Caco-2 (cell line): ENCODE results near the gene SNRPF. TPM values are rescaled to one million over a fixed set of nuclear protein-coding genes. Genes with fewer than 3 reads are reported as not detected.

ENCODE experiments used
- BruUV-seq: library from RNA; stranded (reverse); fragments of 400-500 nt; replicated peaks from 2 replicates; lab custom pipeline; 2021; lab: Mats Ljungman, UMichigan
- CTCF ChIA-PET: fragments of 300-600 bp; sonication (Branson Sonifier 250); formaldehyde crosslinking; loops from one replicate; lab custom pipeline; 2022; ENCODE audit warnings: antibody characterized with exemption; lab: Charles Lee
- POLR2A ChIA-PET: fragments of 300-600 bp; sonication (Branson Sonifier 250); formaldehyde crosslinking; loops from one replicate; lab custom pipeline; 2022; ENCODE audit warnings: antibody characterized with exemption; lab: Charles Lee
- DNase-seq, 2 experiments: peaks; one replicate each; pipeline versions ENCODE4 v3.0.0 to v3.0.0-alpha.2; 2020 to 2022
- H3K27me3 ChIP-seq: replicated peaks from 2 replicates; pipeline ENCODE4 v1.6.0; 2011; ENCODE audit warnings: low read length; ENCODE audit not compliant: control insufficient read depth, insufficient read depth
- H3K36me3 ChIP-seq: 2 replicates; pipeline ENCODE4 v1.5.1; 2011; ENCODE audit warnings: low read length; ENCODE audit not compliant: control insufficient read depth, insufficient read depth
- H3K4me1 ChIP-seq: fragments of 250-450 bp; sonication (Bioruptor Pico); 2 replicates; pipeline ENCODE4 v1.5.1; 2020; ENCODE audit warnings: mild to moderate bottlenecking
- H3K4me3 ChIP-seq: 2 replicates; pipeline ENCODE4 v1.5.1; 2011; ENCODE audit warnings: low read depth, mild to moderate bottlenecking, control low read depth, low read length
- H3K9me3 ChIP-seq: fragments of 250-450 bp; sonication (Bioruptor Pico); 2 replicates; pipeline ENCODE4 v1.5.1; 2020; ENCODE audit warnings: mild to moderate bottlenecking, moderate library complexity
- H3K27ac Mint-ChIP-seq: one replicate; pipeline ENCODE4 v1.8.0; 2022; ENCODE audit warnings: mixed read lengths; ENCODE audit not compliant: unreplicated experiment
- H3K27me3 Mint-ChIP-seq: one replicate; pipeline ENCODE4 v1.8.0; 2022; ENCODE audit warnings: mixed read lengths; ENCODE audit not compliant: insufficient read depth, unreplicated experiment
- H3K36me3 Mint-ChIP-seq: one replicate; pipeline ENCODE4 v1.8.0; 2022; ENCODE audit warnings: mild to moderate bottlenecking, mixed read lengths; ENCODE audit not compliant: insufficient read depth, unreplicated experiment
- H3K4me1 Mint-ChIP-seq: one replicate; pipeline ENCODE4 v1.8.0; 2022; ENCODE audit warnings: low read depth, mixed read lengths; ENCODE audit not compliant: unreplicated experiment
- H3K4me3 Mint-ChIP-seq: one replicate; pipeline ENCODE4 v1.8.0; 2022; ENCODE audit warnings: mild to moderate bottlenecking, moderate library complexity, mixed read lengths; ENCODE audit not compliant: unreplicated experiment
- H3K9me3 Mint-ChIP-seq: one replicate; pipeline ENCODE4 v1.8.0; 2022; ENCODE audit warnings: mixed read lengths; ENCODE audit not compliant: unreplicated experiment
- intact Hi-C: fragments of 100-400 bp; cut with micrococcal nuclease; formaldehyde crosslinking; loops from one replicate; pipeline ENCODE4 v1.10.0; 2022; ENCODE audit not compliant: unreplicated experiment
- total RNA-seq: library from RNA; stranded (reverse); gene quantifications from 2 replicates; pipeline ENCODE4 v1.2.3, GENCODE V29; 2022
- TF ChIP-seq, protein P1 (sequence below), 2 experiments: fragments of 200-600 bp in 1 of 2; IDR thresholded peaks; 1 replicate in 1 of 2; 2 replicates in 1 of 2; pipeline versions ENCODE4 v1.5.1 to v1.8.0; 2011 to 2022; ENCODE audit warnings: antibody characterized with exemption in 1 of 2, control low read depth in 1 of 2, inconsistent platforms in 1 of 2, low read depth in 1 of 2, low read length in 1 of 2, mild to moderate bottlenecking in 1 of 2, moderate library complexity in 1 of 2; ENCODE audit not compliant: insufficient read depth in 1 of 2, severe bottlenecking in 1 of 2, unreplicated experiment in 1 of 2

The SNRPF gene
- total RNA-seq, 1 experiment from 2014 or later, result 48.0 TPM

DNA sequence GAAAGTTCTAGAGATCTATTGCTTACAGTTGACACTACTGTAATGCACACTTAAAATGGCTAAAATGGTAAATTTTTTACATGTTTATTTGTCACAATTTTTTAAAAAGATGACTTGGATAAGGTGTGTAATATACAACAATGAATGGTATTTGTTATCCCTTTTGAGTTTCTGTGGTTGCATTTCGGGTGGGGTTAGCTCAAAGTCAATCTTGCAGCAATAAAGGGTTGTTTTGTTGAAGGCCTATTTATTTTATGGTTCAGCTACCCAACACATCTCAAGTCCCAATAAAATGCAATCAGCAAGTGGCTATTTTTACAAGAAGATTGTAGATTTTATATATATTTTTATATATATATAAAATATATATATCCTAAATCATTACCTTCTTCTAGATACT lies 22.1 kb downstream of the SNRPF start:
- intact Hi-C loops, result no loop called here
- H3K4me3 Mint-ChIP-seq, result no peak overlapping the region
- TF ChIP-seq, protein P1, sequence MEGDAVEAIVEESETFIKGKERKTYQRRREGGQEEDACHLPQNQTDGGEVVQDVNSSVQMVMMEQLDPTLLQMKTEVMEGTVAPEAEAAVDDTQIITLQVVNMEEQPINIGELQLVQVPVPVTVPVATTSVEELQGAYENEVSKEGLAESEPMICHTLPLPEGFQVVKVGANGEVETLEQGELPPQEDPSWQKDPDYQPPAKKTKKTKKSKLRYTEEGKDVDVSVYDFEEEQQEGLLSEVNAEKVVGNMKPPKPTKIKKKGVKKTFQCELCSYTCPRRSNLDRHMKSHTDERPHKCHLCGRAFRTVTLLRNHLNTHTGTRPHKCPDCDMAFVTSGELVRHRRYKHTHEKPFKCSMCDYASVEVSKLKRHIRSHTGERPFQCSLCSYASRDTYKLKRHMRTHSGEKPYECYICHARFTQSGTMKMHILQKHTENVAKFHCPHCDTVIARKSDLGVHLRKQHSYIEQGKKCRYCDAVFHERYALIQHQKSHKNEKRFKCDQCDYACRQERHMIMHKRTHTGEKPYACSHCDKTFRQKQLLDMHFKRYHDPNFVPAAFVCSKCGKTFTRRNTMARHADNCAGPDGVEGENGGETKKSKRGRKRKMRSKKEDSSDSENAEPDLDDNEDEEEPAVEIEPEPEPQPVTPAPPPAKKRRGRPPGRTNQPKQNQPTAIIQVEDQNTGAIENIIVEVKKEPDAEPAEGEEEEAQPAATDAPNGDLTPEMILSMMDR (IDR thresholded peaks at IDR 0.05; ENCODE audit: insufficient read depth in 1 of 2, low read depth in 1 of 2, low read length in 1 of 2, severe bottlenecking in 1 of 2, unreplicated experiment in 1 of 2), result no peak

DNA sequence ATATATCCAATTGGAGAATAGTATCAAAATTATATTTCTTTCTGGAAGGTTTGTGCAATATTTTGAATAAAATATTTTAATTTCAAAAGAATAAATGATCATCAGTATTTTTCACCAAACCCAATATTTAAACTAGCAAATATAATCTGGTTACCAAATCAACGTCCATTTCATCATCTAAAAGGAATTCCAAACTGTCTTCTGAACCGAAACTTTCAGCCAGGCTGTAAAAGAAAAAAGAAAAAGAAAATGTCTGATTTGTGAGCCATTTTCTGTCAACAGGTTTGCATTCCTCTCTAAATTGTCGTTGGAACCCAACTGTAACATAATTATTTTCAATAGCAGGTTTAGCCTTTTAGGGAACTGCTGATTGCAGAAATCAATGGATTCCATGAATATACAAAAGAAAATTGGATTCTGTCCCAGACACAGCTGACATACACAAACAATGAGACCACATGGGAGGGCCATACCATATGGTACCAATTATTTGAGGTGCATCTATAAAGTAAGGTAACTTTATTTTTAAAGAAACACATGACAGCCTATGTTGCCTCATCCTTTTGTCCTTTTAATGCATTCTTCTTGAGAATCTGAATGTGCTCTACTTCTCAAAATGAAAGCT lies 22.7 kb downstream of the SNRPF start:
- H3K36me3 ChIP-seq, result no peaks in the 10 kb centered on the region
- no peak for DNase-seq
- peaks cover 6% of the 10 kb centered on the region; the same call in 1 of the 2 replicates for H3K9me3 ChIP-seq
- Mint-ChIP-seq H3K4me3 (no peak overlapping the region), H3K36me3 (no peaks in the 10 kb centered on the region), H3K4me1 (no peaks in the 10 kb centered on the region), H3K27me3 (no peaks in the 10 kb centered on the region), H3K27ac (no peak overlapping the region), H3K9me3 (no peaks in the 10 kb centered on the region)
- BruUV-seq, result no TSS peak
- TF ChIP-seq, protein P1 (IDR thresholded peaks at IDR 0.05; ENCODE audit: insufficient read depth in 1 of 2, low read depth in 1 of 2, low read length in 1 of 2, severe bottlenecking in 1 of 2, unreplicated experiment in 1 of 2), result no peak
- no peaks in the 10 kb centered on the region for H3K4me1 ChIP-seq
- ChIA-PET POLR2A (no interaction called here), CTCF (no interaction called here)
- H3K27me3 ChIP-seq, result no peaks in the 10 kb centered on the region
- no peak overlapping the region for H3K4me3 ChIP-seq
- intact Hi-C loops, result no loop called here

More for the DNA sequence above, 22.1 kb downstream of the SNRPF start:
- CTCF ChIA-PET, result no interaction called here
- Histone ChIP-seq H3K36me3 (no peaks in the 10 kb centered on the region), H3K4me3 (no peak overlapping the region), H3K9me3 (peaks cover 6% of the 10 kb centered on the region; the same call in 1 of the 2 replicates), H3K27me3 (no peaks in the 10 kb centered on the region), H3K4me1 (no peaks in the 10 kb centered on the region)
- BruUV-seq, result no TSS peak
- H3K4me1 Mint-ChIP-seq, result no peaks in the 10 kb centered on the region
- POLR2A ChIA-PET, result no interaction called here
- DNase-seq, result no peak
- no peaks in the 10 kb centered on the region for H3K27me3 Mint-ChIP-seq
- no peaks in the 10 kb centered on the region for H3K36me3 Mint-ChIP-seq
- no peaks in the 10 kb centered on the region for H3K9me3 Mint-ChIP-seq
- no peak overlapping the region for H3K27ac Mint-ChIP-seq

DNA sequence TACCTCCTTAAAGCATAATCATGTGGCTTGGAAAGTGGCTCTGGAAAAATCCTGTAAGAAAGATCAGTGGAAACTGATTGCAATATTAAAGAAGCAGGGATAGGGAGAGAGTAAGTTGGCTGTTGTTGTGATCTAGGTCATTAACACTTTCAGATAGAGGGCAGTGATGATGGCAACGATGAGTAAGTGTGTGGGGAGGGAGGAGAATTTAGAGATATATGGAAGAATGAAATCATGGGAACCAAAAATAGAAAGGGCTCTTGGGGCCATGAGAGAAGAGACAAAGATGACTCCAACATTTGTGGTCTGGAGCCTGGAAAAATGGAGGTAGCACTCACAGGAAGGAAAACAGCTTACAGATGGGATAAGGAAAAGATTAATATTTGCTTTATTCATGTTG lies 23.3 kb downstream of the SNRPF start:
- Mint-ChIP-seq H3K36me3 (no peaks in the 10 kb centered on the region), H3K27me3 (no peaks in the 10 kb centered on the region), H3K27ac (no peak overlapping the region), H3K4me3 (no peak overlapping the region), H3K9me3 (no peaks in the 10 kb centered on the region), H3K4me1 (no peaks in the 10 kb centered on the region)
- intact Hi-C loops, result no loop called here
- H3K27me3 ChIP-seq, result no peaks in the 10 kb centered on the region
- ChIA-PET POLR2A (no interaction called here), CTCF (no interaction called here)
- TF ChIP-seq, protein P1 (IDR thresholded peaks at IDR 0.05; ENCODE audit: insufficient read depth in 1 of 2, low read depth in 1 of 2, low read length in 1 of 2, severe bottlenecking in 1 of 2, unreplicated experiment in 1 of 2), result no peak
- peaks cover 6% of the 10 kb centered on the region; the same call in 1 of the 2 replicates for H3K9me3 ChIP-seq
- H3K4me3 ChIP-seq, result no peak overlapping the region
- H3K4me1 ChIP-seq, result no peaks in the 10 kb centered on the region
- no peak for DNase-seq
- BruUV-seq, result no TSS peak
- no peaks in the 10 kb centered on the region for H3K36me3 ChIP-seq
